Stimulated activated memory B cell treated with anti-CD40 and anti-IgM and Interleukin-4, amounts not matched to agents 10 μg/mL and 1 μg/mL and 100 μg/mL, for 72 hours (primary cell): ENCODE measurements around the gene ZNF283.
A peak's percentile ranks its signal among the peaks of the same experiment; 100 is the strongest.
"Not testable (repeated sequence)": the region's sequence is repeated elsewhere in the genome, so short reads cannot be mapped to it uniquely, and the experiment has no call there.

ENCODE experiments used
- ATAC-seq: fragments of 150-1000 bp; cut with Tn5 transposase; 2 replicates; pipeline ENCODE4 v1.10.0; 2021
- H3K27ac Mint-ChIP-seq: one replicate; pipeline ENCODE4 v1.8.0; 2022; ENCODE audit warnings: mild to moderate bottlenecking, mixed read lengths
- H3K27me3 Mint-ChIP-seq: one replicate; pipeline ENCODE4 v1.8.0; 2022; ENCODE audit warnings: mixed read lengths
- H3K36me3 Mint-ChIP-seq: one replicate; pipeline ENCODE4 v1.8.0; 2022; ENCODE audit warnings: mixed read lengths
- H3K4me1 Mint-ChIP-seq: one replicate; pipeline ENCODE4 v1.8.0; 2022; ENCODE audit warnings: mixed read lengths
- H3K4me3 Mint-ChIP-seq: one replicate; pipeline ENCODE4 v1.8.0; 2022; ENCODE audit warnings: mild to moderate bottlenecking, moderate library complexity, mixed read lengths
- H3K9me3 Mint-ChIP-seq: one replicate; pipeline ENCODE4 v1.8.0; 2022; ENCODE audit warnings: mixed read lengths

ZNF283 gene

DNA sequence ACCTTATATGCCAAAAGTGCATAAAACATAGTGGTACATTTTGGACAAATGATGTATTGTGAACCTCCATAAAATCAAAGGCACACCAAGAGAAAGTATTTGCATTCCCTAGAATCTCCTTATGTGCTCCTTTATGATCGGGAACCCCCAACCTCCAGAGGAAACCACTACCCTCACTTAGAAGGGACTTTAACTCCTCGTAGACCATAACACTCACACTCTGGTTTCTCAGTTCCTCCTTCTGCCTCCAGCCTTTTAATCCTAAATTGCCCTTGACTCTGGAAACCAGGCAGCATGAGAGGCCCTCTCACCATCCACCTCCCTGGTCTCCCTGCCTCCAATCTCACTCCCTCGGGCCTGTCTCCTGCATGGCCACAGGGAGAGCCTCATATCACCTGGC is 36.5 kb upstream of the ZNF283 start:
- H3K4me1 Mint-ChIP-seq, result peaks cover 11% of the 10 kb centered on the region

DNA sequence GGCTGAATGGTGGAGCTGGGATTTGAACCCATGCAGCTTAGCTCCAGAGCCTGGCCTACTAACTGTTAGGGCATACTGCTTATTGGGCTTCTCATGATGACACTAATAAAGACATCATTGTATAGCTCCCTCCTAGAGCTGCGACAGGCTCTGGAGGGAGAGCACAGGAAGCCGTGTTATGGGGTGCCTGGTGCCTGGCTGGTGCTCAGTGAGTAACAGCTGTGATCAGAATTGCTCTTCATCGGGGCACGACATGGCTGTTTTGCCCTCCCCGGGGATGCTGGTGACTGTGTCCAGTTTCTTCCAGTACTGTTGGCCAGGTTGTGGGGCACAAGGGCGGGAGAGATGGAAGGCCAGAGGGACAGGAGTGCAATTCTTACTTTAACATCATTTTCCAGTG is 30.0 kb upstream of the ZNF283 start:
- H3K4me1 Mint-ChIP-seq, result peaks cover 18% of the 10 kb centered on the region
- peak overlapping the region; percentile 25 for H3K4me3 Mint-ChIP-seq
- H3K9me3 Mint-ChIP-seq, result peaks cover 4% of the 10 kb centered on the region
- H3K27ac Mint-ChIP-seq, result no peak overlapping the region
- no peak for ATAC-seq
- H3K27me3 Mint-ChIP-seq, result peaks cover 62% of the 10 kb centered on the region
- H3K36me3 Mint-ChIP-seq, result peaks cover 6% of the 10 kb centered on the region

More for the DNA sequence above, 36.5 kb upstream of the ZNF283 start:
- Mint-ChIP-seq H3K9me3 (no peaks in the 10 kb centered on the region), H3K36me3 (no peaks in the 10 kb centered on the region), H3K27ac (no peak overlapping the region), H3K27me3 (peaks cover 26% of the 10 kb centered on the region), H3K4me3 (no peak overlapping the region)
- ATAC-seq, result peak; percentile 45

GRCh38 chr19:43797556-43797955 is 29.6 kb upstream of the ZNF283 start:
- peak overlapping the region; percentile 25 for H3K4me3 Mint-ChIP-seq
- no peak for ATAC-seq
- peaks cover 4% of the 10 kb centered on the region for H3K9me3 Mint-ChIP-seq
- peaks cover 62% of the 10 kb centered on the region for H3K27me3 Mint-ChIP-seq
- H3K27ac Mint-ChIP-seq, result no peak overlapping the region
- peaks cover 6% of the 10 kb centered on the region for H3K36me3 Mint-ChIP-seq
- H3K4me1 Mint-ChIP-seq, result peaks cover 18% of the 10 kb centered on the region

DNA sequence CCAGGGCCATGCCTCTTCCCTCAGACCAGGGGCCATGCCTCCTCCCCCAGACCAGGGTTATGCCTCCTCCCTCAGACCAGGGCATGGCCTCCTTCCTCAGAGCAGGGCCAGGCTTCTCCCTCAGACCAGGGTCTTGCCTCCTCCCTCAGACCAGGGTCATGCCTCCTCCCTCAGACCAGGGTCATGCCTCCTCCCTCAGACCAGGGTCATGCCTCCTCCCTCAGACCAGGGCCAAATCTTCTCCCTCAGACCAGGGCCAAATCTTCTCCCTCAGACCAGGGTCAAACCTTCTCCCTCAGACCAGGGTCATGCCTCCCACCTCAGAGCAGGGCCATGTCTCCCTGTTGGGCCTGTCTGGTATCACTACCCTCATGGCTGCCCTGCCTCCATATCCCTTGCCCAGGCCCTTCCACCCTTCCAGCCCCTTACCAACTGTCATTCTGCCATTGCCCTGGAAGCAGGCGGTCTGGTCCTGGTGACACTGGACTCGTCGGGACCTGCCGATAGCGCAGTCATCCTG is 29.0 kb upstream of the ZNF283 start:
- peaks cover 18% of the 10 kb centered on the region for H3K4me1 Mint-ChIP-seq
- peak overlapping the region; percentile 77 for H3K4me3 Mint-ChIP-seq
- ATAC-seq, result no peak
- H3K27me3 Mint-ChIP-seq, result peaks cover 62% of the 10 kb centered on the region
- peaks cover 6% of the 10 kb centered on the region for H3K36me3 Mint-ChIP-seq
- H3K9me3 Mint-ChIP-seq, result peaks cover 4% of the 10 kb centered on the region
- no peak overlapping the region for H3K27ac Mint-ChIP-seq

- H3K4me1 Mint-ChIP-seq, result peaks cover 18% of the 10 kb centered on the region
- peak; percentile 73 for ATAC-seq
- H3K9me3 Mint-ChIP-seq, result peaks cover 4% of the 10 kb centered on the region
- peaks cover 55% of the 10 kb centered on the region for H3K27me3 Mint-ChIP-seq
- H3K36me3 Mint-ChIP-seq, result peaks cover 6% of the 10 kb centered on the region
- peak overlapping the region; percentile 72 for H3K27ac Mint-ChIP-seq
- H3K4me3 Mint-ChIP-seq, result peak overlapping the region; percentile 77
Observed at GRCh38 chr19:43798546-43799409, 28.3 kb upstream of the ZNF283 start.

DNA sequence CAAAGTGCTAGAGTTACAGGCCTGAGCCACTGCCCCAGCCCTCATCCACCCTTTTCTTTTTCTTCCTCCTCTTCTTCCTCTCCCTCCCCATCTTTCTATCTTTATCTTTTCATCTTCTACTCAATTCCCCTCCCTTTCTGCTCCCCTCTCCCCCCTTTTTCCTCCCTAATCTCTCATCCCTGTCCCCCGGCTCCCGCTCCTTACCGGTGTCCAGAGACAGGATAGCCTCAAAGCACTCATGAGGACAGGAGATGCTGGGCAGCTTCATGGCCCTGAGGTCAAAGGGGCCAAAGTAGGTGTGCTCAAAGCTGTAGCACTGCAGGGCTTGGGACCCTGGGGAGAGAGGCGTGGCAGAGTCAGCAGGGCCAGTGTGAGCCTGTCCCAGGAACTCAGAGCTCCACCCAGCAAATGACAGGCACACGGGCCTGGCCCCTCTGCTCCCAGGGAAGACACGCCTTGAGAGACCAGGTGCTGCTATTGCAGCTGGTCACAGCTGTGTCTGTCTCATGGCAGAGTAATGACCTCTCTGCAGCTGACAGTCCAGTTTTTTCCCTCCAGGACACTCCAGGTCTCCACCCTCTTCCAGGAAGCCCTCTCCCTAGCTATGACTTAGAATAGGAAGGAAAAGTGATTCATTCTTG is 27.5 kb upstream of the ZNF283 start:
- H3K36me3 Mint-ChIP-seq, result peaks cover 6% of the 10 kb centered on the region
- peak overlapping the region; percentile 77 for H3K4me3 Mint-ChIP-seq
- no peak for ATAC-seq
- peaks cover 4% of the 10 kb centered on the region for H3K9me3 Mint-ChIP-seq
- peaks cover 46% of the 10 kb centered on the region for H3K27me3 Mint-ChIP-seq
- H3K4me1 Mint-ChIP-seq, result peaks cover 18% of the 10 kb centered on the region
- peak overlapping the region; percentile 72 for H3K27ac Mint-ChIP-seq

GRCh38 chr19:43802216-43802951 is 24.7 kb upstream of the ZNF283 start, which contains the start of gene LYPD5:
Gene LYPD5, minus strand, starts transcription at chr19:43802447. Its CDS starts 67 bp downstream, at chr19:43802380.
- H3K27me3 Mint-ChIP-seq, result peaks cover 40% of the 10 kb centered on the region
- no peak within 1 kb of the TSS for H3K27ac Mint-ChIP-seq
- peaks cover 18% of the 10 kb centered on the region for H3K4me1 Mint-ChIP-seq
- H3K36me3 Mint-ChIP-seq, result no peaks in the 10 kb centered on the region
- no peak for ATAC-seq
- no peak within 1 kb of the TSS for H3K4me3 Mint-ChIP-seq
- no peaks in the 10 kb centered on the region for H3K9me3 Mint-ChIP-seq

GRCh38 chr19:43804432-43804831 is 22.7 kb upstream of the ZNF283 start:
- no peak overlapping the region for H3K27ac Mint-ChIP-seq
- no peak for ATAC-seq
- peaks cover 30% of the 10 kb centered on the region for H3K27me3 Mint-ChIP-seq
- no peaks in the 10 kb centered on the region for H3K36me3 Mint-ChIP-seq
- no peak overlapping the region for H3K4me3 Mint-ChIP-seq
- H3K4me1 Mint-ChIP-seq, result peaks cover 3% of the 10 kb centered on the region
- no peaks in the 10 kb centered on the region for H3K9me3 Mint-ChIP-seq

GRCh38 chr19:43806401-43806800 is 20.7 kb upstream of the ZNF283 start:
- not testable (repeated sequence) for H3K4me3 Mint-ChIP-seq, H3K4me1 Mint-ChIP-seq, H3K27ac Mint-ChIP-seq, H3K36me3 Mint-ChIP-seq, H3K9me3 Mint-ChIP-seq, ATAC-seq
- H3K27me3 Mint-ChIP-seq, result peaks cover 39% of the 10 kb centered on the region

DNA sequence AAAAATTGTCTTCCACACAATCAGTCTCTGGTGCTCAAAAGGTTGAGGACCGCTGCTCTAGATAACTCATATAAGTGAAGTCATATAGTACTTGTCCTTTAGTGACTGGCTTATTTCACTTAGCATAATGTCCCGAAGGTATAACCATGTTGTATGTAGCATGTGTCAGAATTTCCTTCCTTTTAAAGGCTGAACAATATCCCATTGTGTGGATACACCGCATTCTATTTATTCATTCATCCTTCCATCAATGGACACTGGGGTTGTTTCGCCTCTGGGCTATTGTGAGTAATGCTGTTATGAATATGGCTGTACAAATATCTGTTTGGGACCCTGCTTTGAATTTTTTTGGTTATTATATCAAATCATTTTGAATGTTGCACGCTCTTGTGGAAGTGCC is 20.3 kb upstream of the ZNF283 start:
- ATAC-seq, result no peak
- Mint-ChIP-seq H3K4me1 (no peaks in the 10 kb centered on the region), H3K9me3 (no peaks in the 10 kb centered on the region), H3K36me3 (no peaks in the 10 kb centered on the region), H3K27me3 (peaks cover 43% of the 10 kb centered on the region), H3K4me3 (no peak overlapping the region), H3K27ac (no peak overlapping the region)

- no peaks in the 10 kb centered on the region for H3K4me1 Mint-ChIP-seq
- no peak for ATAC-seq
- H3K4me3 Mint-ChIP-seq, result no peak overlapping the region
- no peaks in the 10 kb centered on the region for H3K9me3 Mint-ChIP-seq
- no peaks in the 10 kb centered on the region for H3K36me3 Mint-ChIP-seq
- no peak overlapping the region for H3K27ac Mint-ChIP-seq
- peaks cover 51% of the 10 kb centered on the region for H3K27me3 Mint-ChIP-seq
Observed at GRCh38 chr19:43807651-43808050, 19.5 kb upstream of the ZNF283 start.

GRCh38 chr19:43809762-43810696 is 17.1 kb upstream of the ZNF283 start:
- H3K27ac Mint-ChIP-seq, result no peak overlapping the region
- peaks cover 69% of the 10 kb centered on the region for H3K27me3 Mint-ChIP-seq
- H3K4me3 Mint-ChIP-seq, result no peak overlapping the region
- ATAC-seq, result no peak
- no peaks in the 10 kb centered on the region for H3K4me1 Mint-ChIP-seq
- no peaks in the 10 kb centered on the region for H3K9me3 Mint-ChIP-seq
- no peaks in the 10 kb centered on the region for H3K36me3 Mint-ChIP-seq

- no peaks in the 10 kb centered on the region for H3K36me3 Mint-ChIP-seq
- no peak overlapping the region for H3K4me3 Mint-ChIP-seq
- no peak overlapping the region for H3K27ac Mint-ChIP-seq
- peaks cover 69% of the 10 kb centered on the region for H3K27me3 Mint-ChIP-seq
- ATAC-seq, result no peak
- H3K9me3 Mint-ChIP-seq, result peaks cover 3% of the 10 kb centered on the region
- H3K4me1 Mint-ChIP-seq, result no peaks in the 10 kb centered on the region
Observed at GRCh38 chr19:43811837-43812236, 15.3 kb upstream of the ZNF283 start.

DNA sequence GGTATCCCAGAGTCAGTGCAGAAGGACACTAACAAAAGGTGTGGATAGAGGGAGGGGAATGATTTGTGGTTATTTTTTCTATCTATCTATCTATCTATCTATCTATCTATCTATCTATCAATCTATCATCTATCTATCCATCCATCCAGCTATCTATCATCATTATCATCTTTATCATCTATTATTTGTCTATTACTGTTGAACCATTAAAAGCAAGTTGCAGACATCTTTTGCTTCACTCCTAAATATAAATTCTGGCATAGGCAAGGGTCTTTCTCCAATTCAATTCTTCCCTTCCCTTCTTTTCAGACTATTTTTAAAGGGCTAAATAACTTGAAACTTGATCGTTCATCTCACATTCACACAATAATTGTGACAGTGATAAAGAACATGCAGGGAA is 14.9 kb upstream of the ZNF283 start:
- Mint-ChIP-seq H3K27me3 (peaks cover 65% of the 10 kb centered on the region), H3K4me1 (no peaks in the 10 kb centered on the region), H3K4me3 (no peak overlapping the region), H3K27ac (no peak overlapping the region), H3K36me3 (no peaks in the 10 kb centered on the region), H3K9me3 (peaks cover 6% of the 10 kb centered on the region)
- ATAC-seq, result no peak
